ENCODE results near the gene XBP1. TPM values are rescaled to one million over a fixed set of nuclear protein-coding genes. Genes with fewer than 3 reads are reported as not detected.

XBP1 gene
- total and polyA plus RNA-seq, 2 donors (not counting 3 experiments of a cell fraction or from before 2014, with no cell fraction given) = 90.4 to 102 TPM

DNA sequence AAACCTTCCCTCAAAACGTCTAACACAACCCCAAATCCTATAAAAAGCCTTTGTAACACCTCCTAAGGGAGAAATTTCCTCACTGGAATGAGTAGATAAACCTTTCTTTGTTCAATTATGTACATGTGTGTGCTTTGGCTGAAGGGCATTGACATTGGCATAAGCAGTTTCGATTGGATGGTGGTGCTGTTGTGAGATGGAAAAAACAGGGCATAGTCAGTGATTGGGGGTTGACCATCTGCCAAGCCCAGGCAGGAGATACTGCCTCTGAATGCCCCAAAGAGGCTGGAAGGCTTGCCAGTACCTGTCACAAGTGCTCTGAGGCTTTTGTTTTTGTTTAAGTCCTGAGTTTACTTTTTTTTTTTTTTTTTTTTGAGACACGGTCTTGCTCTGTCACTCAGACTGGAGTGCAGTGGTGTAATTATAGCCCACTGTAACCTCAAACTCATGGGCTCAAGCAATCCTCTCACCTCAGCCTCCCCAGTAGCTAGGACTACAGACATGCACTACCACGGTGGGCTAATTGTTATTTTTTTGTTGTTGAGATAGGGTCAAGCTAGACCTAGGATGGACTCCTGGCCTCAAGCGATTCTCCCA, 29.1 kb downstream of the XBP1 start:
- TF ChIP-seq FOS (IDR thresholded peaks at IDR 0.05; ENCODE audit: borderline replicate concordance, insufficient read depth, low read length) = no peak
- no peak for TF ChIP-seq POLR2A (IDR thresholded peaks at IDR 0.05; ENCODE audit: low read depth, low read length)
- TF ChIP-seq, protein P1, sequence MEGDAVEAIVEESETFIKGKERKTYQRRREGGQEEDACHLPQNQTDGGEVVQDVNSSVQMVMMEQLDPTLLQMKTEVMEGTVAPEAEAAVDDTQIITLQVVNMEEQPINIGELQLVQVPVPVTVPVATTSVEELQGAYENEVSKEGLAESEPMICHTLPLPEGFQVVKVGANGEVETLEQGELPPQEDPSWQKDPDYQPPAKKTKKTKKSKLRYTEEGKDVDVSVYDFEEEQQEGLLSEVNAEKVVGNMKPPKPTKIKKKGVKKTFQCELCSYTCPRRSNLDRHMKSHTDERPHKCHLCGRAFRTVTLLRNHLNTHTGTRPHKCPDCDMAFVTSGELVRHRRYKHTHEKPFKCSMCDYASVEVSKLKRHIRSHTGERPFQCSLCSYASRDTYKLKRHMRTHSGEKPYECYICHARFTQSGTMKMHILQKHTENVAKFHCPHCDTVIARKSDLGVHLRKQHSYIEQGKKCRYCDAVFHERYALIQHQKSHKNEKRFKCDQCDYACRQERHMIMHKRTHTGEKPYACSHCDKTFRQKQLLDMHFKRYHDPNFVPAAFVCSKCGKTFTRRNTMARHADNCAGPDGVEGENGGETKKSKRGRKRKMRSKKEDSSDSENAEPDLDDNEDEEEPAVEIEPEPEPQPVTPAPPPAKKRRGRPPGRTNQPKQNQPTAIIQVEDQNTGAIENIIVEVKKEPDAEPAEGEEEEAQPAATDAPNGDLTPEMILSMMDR (IDR thresholded peaks at IDR 0.05; ENCODE audit: extremely low read depth in 1 of 2, insufficient read depth in 1 of 2, low read depth in 1 of 2, low read length in 2 of 2) = no peak
- no peak for TF ChIP-seq POLR2AphosphoS5 (IDR thresholded peaks at IDR 0.05; ENCODE audit: insufficient read depth, low read depth, low read length)
- TF ChIP-seq, protein P2, sequence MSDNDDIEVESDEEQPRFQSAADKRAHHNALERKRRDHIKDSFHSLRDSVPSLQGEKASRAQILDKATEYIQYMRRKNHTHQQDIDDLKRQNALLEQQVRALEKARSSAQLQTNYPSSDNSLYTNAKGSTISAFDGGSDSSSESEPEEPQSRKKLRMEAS (IDR thresholded peaks at IDR 0.05; ENCODE audit: insufficient read depth, insufficient read length) = no peak
- no peak for TF ChIP-seq EZH2 (IDR thresholded peaks at IDR 0.05; ENCODE audit: borderline replicate concordance, low read depth, low read length, severe bottlenecking)
- no peak for TF ChIP-seq GATA2 (IDR thresholded peaks at IDR 0.05; ENCODE audit: insufficient read depth, insufficient read length, low read depth, low read length)
- TF ChIP-seq MYC (IDR thresholded peaks at IDR 0.05; ENCODE audit: low read depth, low read length) = no peak
- no peak for TF ChIP-seq JUN (IDR thresholded peaks at IDR 0.05; ENCODE audit: borderline replicate concordance, insufficient read depth, insufficient read length, low read depth)
- Histone ChIP-seq H3K27ac (ENCODE audit: insufficient read depth, low read depth, low read length) (no peak overlapping the region), H4K20me1 (replicated peaks; ENCODE audit: control insufficient read depth, extremely low read depth, insufficient read depth, low read length) (no peaks in the 10 kb centered on the region), H3K36me3 (ENCODE audit: control insufficient read depth in 2 of 2, extremely low read depth in 1 of 2, insufficient read depth in 2 of 2, low read length in 2 of 2) (no peaks in the 10 kb centered on the region), H3K79me2 (ENCODE audit: control insufficient read depth, insufficient read depth, low read length) (peaks cover 27% of the 10 kb centered on the region), H3K9me1 (replicated peaks; ENCODE audit: control insufficient read depth, extremely low read depth, insufficient read depth, low read length) (no peaks in the 10 kb centered on the region), H3K9ac (replicated peaks; ENCODE audit: extremely low read depth, insufficient read depth, low read length) (no peak overlapping the region), H3K4me3 (replicated peaks in 1 of 3; ENCODE audit: insufficient read depth in 1 of 3, low read depth in 1 of 3, low read length in 3 of 3) (no peak overlapping the region), H3K4me2 (ENCODE audit: insufficient read depth, low read length) (no peak overlapping the region), H3K9me3 (replicated peaks; ENCODE audit: control insufficient read depth, insufficient read depth, low read length) (no peaks in the 10 kb centered on the region), H2AFZ (ENCODE audit: low read depth, low read length) (no peak overlapping the region), H3K27me3 (ENCODE audit: control insufficient read depth in 2 of 2, insufficient read depth in 2 of 2, low read length in 2 of 2) (no peaks in the 10 kb centered on the region), H3K4me1 (ENCODE audit: control insufficient read depth, extremely low read depth, insufficient read depth, low read length) (peaks cover 4% of the 10 kb centered on the region)
- intact Hi-C loops (cut with micrococcal nuclease) (no loop called here), dilution Hi-C loops (cut with MboI; ENCODE audit: extremely low pct_ligation_motif_present, low sequenced_read_pairs) (no loop called here)
- DNase-seq (ENCODE audit: low read depth, low spot score) = no peak
- CTCF ChIA-PET = interaction anchor here (2.4 to 3.0 kb wide), 2 partner anchors 92 to 171 kb away, joined by 6 to 23 read pairs; partner anchors contain the start of gene TTC28
- BruUV-seq (replicated peaks) = no TSS peak
- POLR2A ChIA-PET = no interaction called here
- FAIRE-seq = no peak

Measured in endothelial cell of umbilical vein (primary cell).